NCI-H1436 (cell line): ENCODE results near the gene UIMC1.
A peak's percentile ranks its signal among the peaks of the same experiment; 100 is the strongest.
"Not testable (repeated sequence)": the region's sequence is repeated elsewhere in the genome, so short reads cannot be mapped to it uniquely, and the experiment has no call there.

ENCODE experiments used
- DNase-seq: peaks from one replicate; lab custom pipeline; 2025; lab: John Stamatoyannopoulos, UW

The UIMC1 gene

GRCh38 chr5:177008716-177009115 is 2.1 kb upstream of the UIMC1 start:
- DNase-seq = no peak

DNA sequence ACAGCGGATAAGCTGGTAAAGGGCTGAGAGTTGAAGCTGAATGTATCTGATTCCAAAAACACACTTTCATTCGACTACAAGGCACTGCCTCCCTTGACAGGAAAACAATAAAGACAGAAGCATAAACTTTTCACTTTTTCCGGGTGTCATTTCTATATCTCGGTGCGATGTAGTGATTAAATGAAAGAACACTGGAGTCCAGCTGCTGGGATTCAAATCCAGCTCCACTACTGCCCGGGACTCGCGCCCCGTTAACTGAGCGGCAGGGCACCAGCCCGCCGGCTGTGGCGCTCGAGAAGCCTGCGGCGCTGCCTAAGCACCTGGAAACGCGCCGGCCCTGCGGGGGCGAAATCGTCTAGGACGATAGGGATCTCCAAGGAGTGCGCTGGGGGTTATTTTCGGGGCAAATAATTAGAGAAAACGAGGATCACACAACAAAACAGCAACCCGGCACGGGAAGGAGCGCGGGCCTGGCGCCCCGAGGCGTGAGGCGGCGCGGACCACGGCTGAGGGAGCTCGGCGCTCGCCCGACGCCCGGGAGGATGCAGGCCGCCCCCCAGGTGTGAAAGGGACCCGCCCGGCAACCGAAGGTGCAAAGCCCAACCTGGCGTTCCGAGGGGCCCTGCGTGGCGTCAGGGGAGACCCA is 837 bp downstream of the UIMC1 start:
- peak; percentile 38 for DNase-seq

DNA sequence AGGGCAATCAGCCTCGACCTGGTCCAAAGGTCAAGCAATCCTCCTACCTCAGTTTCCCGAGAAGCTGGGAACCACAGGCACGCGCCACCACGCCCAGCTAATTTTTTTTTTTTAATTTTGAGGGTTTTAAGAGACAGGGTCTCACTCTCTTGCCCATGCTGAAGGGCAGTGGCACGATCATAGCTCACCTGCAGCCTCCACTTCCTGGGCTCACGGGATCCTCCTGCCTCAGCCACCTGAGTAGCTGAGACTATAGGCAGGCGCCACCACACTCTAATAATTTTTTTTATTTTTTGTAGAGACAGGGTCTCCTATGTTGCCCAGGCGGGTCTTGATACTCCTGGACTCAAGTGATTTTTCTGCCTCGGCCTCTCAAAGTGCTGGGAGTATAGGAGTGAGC is 1.6 kb downstream of the UIMC1 start:
- no peak for DNase-seq

GRCh38 chr5:177003649-177004048 is 2.9 kb downstream of the UIMC1 start:
- DNase-seq = no peak

- not testable (repeated sequence) for DNase-seq
Measured at GRCh38 chr5:176999526-176999925, 7.1 kb downstream of the UIMC1 start.

DNA sequence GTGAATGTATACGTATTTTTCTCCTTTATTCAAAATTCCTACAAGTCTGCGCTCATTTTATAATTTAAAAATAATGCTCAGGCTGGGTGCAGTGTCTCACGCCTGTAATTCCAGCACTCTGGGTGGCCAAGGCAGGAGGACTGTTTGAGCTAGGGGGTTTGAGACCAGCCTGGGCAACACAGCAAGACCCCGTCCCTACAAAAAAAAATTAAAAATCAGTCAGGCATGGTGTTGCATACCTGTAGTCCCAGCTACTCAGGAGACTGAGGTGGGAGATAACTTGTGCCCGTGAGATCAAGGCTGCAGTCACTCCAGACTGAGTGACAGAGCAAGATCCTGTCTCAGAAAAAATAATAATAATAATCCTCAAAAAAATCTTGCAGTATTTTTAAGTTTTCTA is 7.8 kb downstream of the UIMC1 start:
- no peak for DNase-seq

GRCh38 chr5:176996780-176997179 is 9.8 kb downstream of the UIMC1 start:
- DNase-seq = no peak

DNA sequence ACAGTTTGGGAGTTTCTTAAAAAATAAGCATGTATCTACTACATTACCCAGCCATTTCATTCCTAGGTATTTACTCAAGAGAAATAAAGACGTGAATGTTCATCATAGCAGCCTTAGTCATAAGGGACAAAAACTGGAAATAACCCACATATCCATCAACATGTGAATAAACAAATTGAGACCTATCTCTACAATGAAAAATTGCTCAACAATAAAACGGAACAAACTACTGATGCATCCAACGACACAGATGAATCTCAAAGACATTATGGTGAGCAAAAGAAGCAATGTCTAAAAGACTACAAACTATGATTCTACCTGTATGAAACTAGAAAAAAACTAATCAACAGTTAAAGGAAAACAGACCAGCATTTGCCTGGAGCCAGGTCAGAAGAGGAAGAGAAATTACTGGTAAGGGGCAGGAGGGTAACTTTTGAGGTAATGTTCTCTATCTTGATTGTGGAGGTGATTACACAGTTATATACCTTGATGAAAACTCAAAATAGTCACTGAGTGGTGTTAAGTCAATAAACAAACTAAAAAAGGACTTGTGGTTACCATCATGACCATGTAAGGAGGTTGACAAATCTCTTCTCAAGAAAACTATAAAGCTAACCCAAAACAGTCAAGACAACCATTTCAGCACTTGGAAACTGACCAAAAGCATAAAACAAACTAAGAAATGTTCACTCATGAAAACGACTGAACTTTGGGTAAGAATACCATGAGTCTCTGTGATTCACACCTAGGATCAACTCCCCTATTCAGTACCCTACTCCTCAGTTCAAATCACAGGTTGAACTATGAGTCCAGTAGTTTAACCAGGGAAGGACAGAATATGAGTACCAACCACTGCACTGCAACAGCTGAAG is 10.4 kb downstream of the UIMC1 start:
- no peak for DNase-seq

DNA sequence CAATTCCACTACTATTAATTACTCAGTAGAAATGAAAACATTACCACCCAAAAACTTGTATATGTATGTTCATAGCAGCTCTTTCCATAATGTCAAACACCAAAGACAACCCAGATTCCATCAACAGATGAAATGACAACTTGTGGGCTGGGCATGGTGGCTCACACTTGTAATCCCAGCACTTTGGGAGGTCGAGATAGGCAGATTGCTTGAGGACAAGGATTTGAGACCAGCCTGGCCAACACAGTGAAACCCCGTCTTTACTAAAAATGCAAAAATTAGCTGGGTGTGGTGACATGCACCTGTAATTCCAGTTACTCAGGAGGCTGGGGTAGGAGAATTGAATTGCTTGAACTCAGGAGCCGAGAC is 11.5 kb downstream of the UIMC1 start:
- DNase-seq = no peak

DNA sequence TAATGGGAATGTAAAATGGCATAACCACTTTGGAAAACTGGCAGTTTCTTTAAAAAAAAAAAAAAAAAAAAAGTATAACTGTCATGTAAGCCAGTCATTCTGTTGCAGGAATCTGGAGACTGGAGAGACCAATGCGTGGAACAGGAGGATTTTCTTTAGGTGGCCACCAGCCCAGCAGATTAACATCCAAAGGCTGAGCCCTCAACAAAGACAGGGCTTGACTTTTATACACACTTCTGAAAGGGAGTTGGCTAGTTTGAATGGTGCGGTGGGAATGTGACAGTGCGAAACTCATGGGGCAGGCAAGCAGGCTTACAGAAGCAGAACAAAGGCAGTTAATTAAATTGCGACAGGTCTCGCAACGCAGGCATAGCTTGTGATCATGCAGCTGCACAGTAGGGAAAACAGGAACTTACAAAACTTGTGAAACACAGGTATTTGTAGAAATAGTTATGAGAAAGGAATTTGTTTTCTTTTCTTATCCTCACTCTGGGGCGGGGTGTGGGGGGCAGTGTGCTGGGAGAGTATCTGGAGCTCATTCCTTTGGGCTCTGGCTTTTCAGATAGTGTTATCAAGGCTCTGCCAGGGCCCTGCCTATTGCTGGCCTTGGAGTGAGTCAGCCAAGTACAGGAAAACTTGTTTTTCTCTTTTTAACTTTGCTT is 12.0 kb downstream of the UIMC1 start:
- no peak for DNase-seq

GRCh38 chr5:176993081-176993480 is 13.5 kb downstream of the UIMC1 start:
- not testable (repeated sequence) for DNase-seq

- no peak for DNase-seq
Measured at GRCh38 chr5:176987583-176987982, 19.0 kb downstream of the UIMC1 start.

GRCh38 chr5:176986280-176986679 is 20.3 kb downstream of the UIMC1 start:
- no peak for DNase-seq

DNA sequence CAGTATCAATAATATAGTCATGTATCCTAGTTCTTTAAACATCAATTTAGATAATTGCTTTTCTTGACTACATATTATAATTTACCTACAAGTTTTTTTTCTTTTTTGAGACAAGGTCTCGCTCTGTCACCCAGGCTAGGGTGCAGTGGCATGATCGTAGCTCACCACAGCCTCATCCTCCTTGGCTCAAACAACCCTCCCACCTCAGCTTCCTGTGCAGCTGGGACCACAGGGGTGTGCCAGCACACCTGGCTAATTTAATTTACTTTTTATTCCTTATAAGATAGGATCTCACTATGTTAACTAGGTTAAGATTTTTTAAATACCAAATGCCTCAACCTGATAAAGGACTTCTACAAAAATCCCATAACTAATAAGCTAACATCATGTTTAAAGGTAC is 21.1 kb downstream of the UIMC1 start:
- no peak for DNase-seq

DNA sequence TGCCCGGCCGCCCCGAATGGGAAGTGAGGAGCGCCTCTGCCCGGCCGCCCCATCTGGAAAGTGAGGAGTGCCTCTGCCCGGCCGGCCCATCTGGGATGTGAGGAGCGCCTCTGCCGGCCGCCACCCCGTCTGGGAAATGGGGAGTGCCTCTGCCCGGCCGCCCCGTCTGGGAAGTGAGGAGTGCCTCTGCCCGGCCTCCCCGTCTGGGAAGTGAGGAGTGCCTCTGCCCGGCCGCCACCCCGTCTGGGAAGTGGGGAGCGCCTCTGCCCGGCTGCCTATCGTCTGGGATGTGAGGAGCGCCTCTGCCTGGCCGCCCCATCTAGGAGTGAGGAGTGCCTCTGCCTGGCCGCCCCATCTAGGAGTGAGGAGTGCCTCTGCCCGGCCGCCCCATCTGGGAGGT is 22.4 kb downstream of the UIMC1 start:
- not testable (repeated sequence) for DNase-seq

DNA sequence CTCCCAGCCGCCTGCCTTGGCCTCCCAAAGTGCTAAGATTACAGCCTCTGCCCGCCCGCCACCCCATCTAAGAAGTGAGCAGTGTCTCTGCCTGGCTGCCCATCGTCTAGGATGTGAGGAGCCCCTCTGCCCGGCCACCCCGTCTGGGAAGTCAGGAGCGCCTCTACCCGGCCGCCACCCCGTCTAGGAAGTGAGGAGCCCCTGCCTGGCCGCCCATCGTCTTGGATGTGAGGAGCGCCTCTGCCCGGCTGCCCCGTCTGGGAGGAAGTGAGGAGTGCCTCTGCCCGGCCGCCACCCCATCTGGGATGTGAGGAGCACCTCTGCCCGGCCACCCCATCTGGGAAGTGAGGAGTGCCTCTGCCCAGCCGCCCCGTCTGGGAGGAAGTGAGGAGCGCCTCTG is 23.0 kb downstream of the UIMC1 start:
- not testable (repeated sequence) for DNase-seq

GRCh38 chr5:176983112-176983511 is 23.5 kb downstream of the UIMC1 start:
- not testable (repeated sequence) for DNase-seq

DNA sequence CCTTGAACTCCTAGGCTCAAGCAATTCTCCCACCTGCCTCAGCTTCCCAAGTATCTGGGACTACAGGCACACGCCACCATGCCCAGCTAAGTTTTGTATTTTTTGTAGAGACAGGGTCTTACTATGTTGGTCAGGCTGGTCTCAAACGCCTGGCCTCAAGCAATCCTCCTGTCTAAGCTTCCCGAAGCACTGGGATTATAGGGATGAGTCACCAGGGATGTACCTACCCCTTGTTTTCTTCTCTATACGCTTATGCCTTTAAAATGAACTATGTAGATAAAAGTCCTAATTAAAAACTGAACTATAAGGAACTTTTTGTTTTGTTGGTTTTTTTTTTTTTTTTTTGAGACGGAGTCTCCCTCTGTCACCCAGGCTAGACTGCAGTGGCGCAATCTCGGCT is 25.8 kb downstream of the UIMC1 start:
- no peak for DNase-seq

DNA sequence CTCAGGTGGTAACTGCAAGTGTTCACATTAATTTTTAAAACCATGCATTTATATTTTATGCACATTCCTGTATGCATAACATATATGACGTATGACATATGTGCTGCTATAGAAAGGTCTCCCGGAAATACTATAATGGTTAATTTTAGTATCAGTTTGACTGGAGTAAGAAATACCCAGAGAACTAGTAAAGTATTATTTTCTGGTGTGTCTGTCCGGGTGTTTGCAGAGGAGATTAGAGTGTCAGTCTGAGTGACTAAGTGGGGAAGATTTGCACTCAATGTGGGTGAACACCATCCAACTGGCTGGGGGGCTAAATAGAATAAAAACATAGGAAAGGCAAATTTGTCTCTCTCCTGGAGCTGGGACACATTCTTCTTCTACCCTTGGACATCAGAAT is 26.9 kb downstream of the UIMC1 start:
- no peak for DNase-seq

GRCh38 chr5:176965633-176966032 is 40.9 kb downstream of the UIMC1 start:
- no peak for DNase-seq

DNA sequence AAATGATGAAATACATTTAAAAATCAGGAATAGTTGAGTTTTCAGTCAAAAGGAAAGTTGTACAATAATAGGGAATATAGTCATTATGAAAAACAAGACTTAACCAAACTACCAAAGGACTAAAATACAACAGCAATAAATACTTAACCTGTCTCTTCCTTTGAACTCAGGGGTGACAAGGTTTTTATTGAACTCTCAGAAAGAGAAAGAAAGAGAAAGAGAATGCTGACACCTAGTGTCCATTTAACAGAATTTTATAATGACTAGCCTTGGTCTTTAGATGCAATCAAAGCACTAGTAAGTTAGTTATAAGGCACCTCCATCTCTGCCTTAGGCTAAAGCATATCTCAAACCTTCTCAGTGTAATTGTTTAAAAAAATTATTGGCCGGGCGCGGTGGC is 47.5 kb downstream of the UIMC1 start:
- peak; percentile 6 for DNase-seq

- DNase-seq = no peak
Measured at GRCh38 chr5:176956756-176957155, 49.8 kb downstream of the UIMC1 start.

- DNase-seq = no peak
Measured at GRCh38 chr5:176955895-176956294, 50.7 kb downstream of the UIMC1 start.
